ENCODE data around the gene EMP1.

Gene EMP1

DNA sequence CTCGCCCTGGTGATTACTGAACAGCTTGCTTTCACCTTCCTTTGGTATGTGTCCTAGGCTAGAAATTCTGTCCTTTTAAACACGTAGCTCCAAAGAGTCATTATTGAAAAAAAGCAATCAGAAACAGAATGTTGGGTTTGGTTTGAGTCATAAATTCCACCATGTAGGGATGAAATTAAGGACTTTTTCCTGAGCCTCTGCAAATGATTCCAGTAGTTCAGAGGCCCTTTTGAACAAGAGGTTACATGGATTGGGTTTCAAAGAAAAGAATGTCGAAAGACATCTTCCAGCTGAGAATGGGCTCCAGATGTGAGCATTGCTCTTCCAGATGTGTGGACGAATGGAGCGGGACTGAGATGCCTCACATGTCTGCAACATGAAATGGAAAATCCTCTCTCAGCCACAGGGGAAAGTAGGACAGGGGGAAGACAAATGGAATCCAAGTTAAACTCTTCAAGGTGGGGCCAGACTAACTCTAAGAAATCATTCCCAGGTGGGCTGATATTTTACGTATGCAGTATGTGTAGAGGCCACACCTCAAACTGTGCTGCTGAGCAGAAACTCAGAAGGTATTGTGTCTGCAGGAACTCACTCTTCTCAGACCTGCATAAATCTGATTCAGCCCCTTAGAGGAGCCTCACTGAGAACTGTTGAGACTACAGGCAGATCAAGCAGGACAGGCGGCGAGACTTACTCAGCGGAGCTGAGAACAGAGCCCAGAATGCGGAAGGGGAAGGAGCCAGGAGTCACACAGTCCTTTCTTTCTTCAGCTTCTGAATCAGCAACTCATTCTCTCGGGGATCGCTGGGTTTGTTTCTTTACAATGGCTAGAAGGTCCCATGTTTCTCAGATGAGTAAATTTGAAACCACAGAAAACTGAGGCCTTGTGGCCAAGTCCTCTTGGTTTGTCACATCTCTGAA, 23.3 kb upstream of the EMP1 start:
- DNase-seq (ENCODE audit: low read depth) = no peak

- no peak for DNase-seq (ENCODE audit: low read depth)
These were observed 21.0 kb upstream of the EMP1 start for GRCh38 chr12:13175499-13175898.

GRCh38 chr12:13176256-13176655, 20.3 kb upstream of the EMP1 start:
- no peak for DNase-seq (ENCODE audit: low read depth)

- DNase-seq (ENCODE audit: low read depth) = no peak
These were observed 19.2 kb upstream of the EMP1 start for GRCh38 chr12:13177373-13177772.

DNA sequence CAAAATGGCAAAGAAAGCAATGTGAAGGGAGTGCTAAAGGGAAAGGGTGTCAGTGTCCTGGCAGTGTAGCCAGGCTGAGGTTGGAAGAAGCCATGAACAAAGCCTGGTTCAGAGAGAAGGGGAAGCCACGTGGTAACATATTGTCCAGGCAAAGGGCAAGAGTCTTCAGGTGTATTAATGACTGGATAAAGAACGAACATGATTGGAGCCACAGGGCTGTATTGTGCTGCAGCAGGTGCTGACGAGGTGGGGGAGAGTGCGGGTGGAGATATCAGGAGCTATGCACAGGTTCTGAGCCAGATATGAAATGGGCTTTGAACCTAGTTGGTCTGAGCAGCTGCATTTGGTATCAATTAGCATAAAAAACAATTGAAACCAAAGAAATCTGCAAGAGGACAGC, 18.6 kb upstream of the EMP1 start:
- DNase-seq (ENCODE audit: low read depth) = no peak

GRCh38 chr12:13178568-13179210, 17.8 kb upstream of the EMP1 start:
- no peak for DNase-seq (ENCODE audit: low read depth)

DNA sequence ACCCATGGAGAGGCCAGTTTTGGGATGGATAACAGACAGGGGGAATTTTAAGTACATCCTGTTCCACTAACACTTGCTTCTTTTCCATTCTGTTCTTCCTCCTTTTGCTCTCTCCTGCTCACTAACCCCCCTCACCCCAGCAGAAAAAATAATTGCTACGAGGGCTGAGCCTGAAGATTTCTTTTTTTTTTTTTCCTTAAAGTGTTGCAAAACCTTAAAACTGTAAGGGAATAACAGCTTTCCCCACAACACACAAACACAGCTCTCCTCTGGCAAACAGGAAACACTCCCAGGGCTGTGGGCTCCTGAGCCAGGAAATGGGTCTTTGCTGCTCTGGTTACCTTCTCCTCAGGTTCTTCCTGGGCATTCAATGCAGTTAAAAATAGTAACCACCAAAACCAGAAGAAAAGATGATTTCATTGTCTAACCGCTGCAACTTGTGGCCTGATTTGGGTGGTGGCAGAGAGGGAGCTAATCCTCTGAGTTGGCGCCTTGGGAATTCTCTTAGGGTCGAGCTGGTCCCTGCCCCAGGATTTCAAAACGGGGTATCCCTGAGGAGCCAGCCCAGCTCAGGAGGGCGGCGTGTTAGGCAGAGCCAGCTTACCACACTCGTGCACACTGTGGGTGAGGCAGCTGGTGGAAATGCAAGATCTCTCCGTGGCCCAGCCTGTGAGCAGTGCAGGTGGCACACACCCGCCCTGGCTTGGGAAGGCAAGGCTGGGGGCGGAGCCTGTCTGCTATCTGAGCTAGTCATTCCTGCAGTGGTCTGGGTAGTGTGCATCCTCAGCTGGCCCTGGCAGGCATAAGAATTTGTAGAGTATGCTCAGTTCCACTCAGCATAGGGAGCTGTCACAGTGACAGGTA, 17.1 kb upstream of the EMP1 start:
- peak; percentile 33 for DNase-seq (ENCODE audit: low read depth)

DNA sequence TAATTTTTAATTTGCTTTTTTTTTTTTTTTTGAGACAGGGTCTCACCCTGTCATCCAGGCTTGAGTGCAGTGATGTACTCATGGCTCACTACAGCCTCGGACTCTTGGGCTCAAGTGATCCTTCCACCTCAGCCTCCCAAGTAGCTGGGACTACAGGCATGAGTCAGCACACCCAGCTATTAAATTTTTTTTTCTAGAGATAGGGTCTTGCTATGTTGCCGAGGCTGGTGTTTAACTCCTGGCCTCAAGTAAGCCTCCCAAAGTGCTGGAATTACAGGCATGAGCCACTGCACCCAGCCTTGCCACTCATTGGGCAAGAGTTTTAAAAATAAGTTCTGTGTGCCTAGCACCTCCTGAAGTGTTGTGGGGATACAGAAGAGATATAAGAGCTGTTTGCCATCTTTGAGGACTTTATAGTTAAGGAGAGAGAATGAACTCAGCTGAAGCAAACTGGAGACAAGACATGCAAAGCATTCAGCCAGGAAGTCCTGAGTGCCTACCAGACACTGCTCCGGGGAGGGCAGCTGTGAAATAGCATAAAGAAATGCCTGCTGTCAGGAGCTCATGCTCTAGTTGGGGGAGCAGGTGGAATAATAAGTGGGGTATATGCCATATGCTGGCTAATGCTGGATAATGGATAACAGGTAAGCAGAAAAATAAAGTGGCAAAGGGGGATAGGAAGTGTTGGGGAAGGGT, 15.0 kb upstream of the EMP1 start:
- DNase-seq (ENCODE audit: low read depth) = no peak

- no peak for DNase-seq (ENCODE audit: low read depth)
These were observed 13.6 kb upstream of the EMP1 start for GRCh38 chr12:13182881-13183280.

DNA sequence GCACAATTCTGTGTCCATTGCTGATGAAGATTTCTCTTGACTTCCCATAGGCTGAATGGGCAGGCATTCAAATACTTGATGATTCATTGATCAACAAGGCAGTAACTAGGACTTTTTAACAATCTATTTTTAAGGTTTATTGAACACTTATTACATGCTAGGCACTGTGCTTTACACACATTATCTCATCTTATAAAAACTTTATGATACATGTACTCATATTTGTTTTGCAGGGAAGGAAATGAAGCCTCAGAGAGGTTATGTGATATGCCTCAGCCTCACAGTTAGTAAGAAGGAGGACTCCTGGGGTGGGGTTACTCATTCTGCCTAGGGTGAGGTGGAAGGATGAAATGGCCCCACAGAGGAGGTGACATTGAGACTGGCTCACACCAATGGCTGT, 12.9 kb upstream of the EMP1 start:
- DNase-seq (ENCODE audit: low read depth) = no peak

GRCh38 chr12:13186302-13186701, 10.2 kb upstream of the EMP1 start:
- no peak for DNase-seq (ENCODE audit: low read depth)

DNA sequence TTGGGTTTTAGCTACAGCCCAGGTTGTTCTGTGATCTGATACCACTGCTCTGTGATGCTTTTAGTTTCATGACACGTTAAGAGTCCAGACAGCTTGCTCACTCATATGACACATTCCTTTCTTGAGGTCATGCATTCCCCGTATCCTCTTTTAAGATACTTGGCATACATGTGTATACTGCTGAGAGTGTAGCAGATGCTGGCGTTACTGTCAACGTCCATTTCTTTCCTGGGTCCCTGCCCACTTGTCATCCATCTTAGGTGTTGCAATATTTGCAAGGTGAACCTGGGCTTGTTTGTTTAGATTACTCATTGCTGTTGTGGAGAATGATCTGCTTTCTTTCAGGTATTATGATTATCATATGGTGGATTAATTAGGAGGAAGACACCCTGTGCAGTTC, 9.1 kb upstream of the EMP1 start:
- DNase-seq (ENCODE audit: low read depth) = no peak

DNA sequence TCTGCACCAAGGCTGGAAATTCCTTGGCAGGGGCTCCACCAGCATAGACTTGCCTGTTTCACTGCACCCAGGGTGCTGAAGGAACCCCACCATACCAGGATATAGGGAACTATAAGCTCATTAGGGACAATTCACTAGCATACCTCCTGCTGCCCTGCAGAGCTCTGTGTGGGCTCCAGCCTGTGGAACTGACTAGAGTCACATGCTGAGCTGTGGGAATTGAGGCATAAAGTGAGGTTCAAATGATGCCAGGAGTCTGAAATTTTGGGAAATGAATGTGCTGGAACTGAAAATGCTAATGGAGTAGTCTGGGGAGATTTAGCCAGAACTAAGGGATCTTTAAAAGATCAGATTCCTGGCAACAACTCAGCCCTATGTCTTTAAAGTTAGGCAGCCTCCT, 7.3 kb upstream of the EMP1 start:
- no peak for DNase-seq (ENCODE audit: low read depth)

DNA sequence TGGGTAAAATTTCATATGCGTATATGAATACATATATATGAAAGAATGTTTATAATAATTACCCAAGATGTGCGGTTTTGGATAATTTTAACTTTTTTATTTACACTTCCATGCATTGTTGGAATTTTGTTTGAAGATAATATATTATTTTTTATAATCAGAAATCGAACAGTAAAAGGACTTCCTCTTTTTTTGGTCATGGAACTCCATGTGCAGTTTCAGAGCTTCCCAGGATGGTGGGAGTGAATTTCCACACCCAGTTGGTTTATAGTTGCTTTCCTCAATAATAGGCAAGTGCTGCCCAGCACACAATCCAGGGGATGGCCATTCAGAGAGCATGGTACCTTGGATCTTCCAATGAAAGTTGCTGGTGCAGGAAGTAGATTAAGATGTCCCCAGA, 6.3 kb upstream of the EMP1 start:
- no peak for DNase-seq (ENCODE audit: low read depth)

DNA sequence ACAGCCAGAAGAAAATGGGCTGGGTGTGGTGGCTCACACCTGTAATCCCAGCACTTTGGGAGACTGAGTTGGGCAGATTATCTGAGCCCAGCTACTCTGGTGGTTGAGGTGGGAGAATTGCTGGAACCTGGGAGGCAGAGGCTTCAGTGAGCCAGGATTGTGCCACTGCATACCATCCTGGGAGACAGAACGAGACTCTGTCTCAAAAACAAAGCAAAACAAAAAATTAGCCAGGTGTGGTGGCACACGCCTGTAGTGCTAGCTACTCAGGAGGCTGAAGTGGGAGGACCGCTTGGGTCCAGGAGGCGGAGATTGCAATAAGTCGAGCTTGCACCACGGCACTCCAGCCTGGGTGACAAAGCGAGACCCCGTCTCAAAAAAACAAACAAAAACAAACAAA, 3.8 kb upstream of the EMP1 start:
- no peak for DNase-seq (ENCODE audit: low read depth)

DNA sequence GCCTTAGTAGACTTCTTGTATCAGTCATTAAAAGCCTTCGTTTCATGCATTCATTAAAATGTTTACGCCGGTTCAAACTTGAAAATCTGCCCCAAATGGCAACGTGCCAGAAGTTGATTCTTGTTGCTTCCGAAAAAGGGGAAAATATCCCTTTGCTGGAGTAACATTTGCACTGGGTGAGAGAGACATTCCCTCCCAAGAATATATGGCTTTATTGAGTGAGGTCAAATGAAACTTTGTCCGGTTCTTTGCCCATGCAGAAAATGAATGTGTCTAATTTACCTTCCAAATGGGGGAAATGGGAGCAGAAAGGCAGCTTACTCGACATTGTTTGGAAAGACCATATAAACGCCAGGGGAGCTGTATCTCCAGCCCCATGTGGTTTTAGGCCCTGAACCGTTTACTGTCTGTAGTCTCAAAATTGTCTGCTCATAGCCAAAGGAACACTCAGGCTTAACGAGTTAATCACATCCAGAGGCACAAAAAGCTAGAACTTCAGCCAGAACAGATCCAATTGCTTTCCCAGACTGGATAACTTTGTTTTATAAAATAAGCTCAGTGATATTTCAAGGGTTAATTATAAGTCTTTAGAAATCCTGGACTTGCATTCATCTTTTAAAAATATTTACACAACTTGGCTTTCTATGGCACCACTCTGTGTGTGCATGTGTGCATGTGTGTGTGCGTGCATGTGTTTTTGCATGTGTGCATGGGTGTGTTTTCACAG, 2.9 kb upstream of the EMP1 start:
- DNase-seq (ENCODE audit: low read depth) = no peak

DNA sequence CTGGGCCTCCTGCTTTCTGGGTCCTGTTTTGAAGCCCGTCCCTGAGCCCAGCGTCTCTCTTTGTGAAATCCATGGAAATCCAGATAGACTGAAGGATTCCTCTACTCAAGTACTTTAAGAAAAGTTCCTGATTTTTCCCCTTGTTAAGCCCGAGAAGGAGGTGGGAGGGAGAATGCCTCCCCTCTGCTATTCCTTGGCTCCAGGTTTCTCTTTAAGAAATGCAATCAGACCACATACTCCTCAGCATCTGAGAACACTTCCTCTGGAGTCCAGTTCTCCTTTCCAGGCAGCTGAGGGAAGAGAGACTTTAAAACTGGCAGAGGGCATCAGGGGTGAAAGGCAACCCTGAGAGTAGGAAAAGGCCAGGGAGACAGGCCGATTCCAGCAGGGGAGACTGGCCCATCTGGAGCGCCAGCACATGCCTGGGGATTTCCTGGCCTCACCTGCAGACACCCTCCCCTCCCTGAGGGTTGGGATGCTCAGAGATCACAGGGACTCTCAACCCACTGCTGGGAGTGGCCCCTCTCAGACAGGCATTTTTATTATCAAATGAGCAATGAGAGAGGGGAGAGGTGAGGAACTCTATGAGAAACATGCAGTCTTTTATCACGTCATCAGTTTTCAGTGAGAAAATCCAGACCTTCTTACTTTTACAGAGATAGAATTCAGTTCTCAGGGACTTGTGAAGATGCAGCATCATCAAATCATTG, 2.0 kb upstream of the EMP1 start:
- DNase-seq (ENCODE audit: low read depth) = no peak

GRCh38 chr12:13195250-13195649, 1.3 kb upstream of the EMP1 start:
- no peak for DNase-seq (ENCODE audit: low read depth)

DNA sequence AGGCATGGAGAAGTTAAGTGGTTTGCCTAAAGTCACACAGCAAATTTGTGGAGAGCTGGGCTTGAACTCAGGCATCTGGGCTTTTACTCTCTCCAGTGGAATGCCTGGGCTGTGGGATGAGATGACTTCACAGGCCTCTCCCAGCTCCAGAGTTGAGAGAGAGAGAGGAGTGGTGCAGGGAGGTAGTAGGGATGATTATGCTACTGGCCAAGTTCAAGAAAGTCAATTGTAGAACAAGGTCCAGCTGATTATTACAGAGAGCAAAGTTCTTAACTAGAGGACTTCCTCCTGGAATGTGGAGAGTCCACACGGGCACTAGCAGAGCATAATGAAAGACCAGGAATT, 769 bp upstream of the EMP1 start:
- no peak for DNase-seq (ENCODE audit: low read depth)

- no peak for DNase-seq (ENCODE audit: low read depth)
These were observed 506 bp downstream of the EMP1 start for GRCh38 chr12:13197032-13197431.

Measured in activated T-helper 1 cell treated with Interleukin-2 at 50 U/mL for 16 hours (primary cell).